ENCODE results near the gene EXOC7.

DNA sequence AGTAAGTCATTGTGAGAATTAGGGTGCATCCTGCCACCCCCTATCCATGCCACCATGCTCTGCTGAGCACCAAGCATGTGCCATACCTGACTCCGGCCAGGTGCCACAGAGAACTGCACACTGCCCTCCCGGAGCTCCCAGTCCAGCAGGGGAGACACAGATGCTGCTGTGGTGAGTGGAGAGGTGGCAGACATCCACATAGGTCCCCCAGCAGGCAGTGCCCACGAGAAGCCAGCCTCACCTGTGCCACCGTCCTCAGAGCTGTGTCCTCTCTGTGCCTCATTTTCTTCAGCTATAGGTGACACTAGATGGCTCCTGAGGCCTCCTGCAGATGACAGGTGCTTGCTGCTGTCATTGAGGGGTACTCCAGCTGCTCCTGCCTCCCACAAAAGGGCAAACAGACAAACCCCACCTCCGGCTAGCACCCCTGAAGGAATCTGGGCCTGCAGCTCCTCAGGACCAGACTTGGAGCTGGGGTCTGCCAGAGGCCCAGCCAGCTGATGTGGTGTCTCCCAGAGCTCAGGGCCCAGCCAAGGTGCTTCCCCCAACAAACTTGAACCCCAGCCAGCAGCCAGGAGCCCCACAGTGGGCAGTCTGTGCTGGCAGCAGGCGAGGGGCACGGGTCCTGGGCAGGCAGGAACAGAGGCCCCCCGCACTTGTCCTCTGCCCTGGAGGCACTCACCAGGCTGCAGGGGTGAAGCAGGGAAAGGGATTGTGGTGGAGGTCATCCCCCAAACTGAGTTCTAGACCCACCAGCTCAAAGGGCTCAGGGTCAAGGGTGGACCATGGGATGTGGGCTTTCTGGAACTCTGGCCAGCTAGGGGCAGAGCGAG, 20.4 kb upstream of the EXOC7 start:
- TF ChIP-seq RAD21 (IDR thresholded peaks at IDR 0.05 in 1 of 2, conservative IDR thresholded peaks at IDR 0.05 in 1 of 2; ENCODE audit: low read depth in 2 of 2, low read length in 2 of 2) (no peak), CREB1 (IDR thresholded peaks at IDR 0.05) (no peak), JUND (IDR thresholded peaks at IDR 0.05; ENCODE audit: low read length) (no peak), HDAC2 (IDR thresholded peaks at IDR 0.05; ENCODE audit: borderline replicate concordance in 1 of 2, low read depth in 2 of 2, low read length in 2 of 2) (no peak), JUN (IDR thresholded peaks at IDR 0.05; ENCODE audit: low read depth, low read length) (no peak), SP2 (IDR thresholded peaks at IDR 0.05; ENCODE audit: low read length) (no peak), MAFK (IDR thresholded peaks at IDR 0.05; ENCODE audit: low read depth, low read length) (no peak), TAF7 (optimal IDR thresholded peaks at IDR 0.05; ENCODE audit: borderline replicate concordance, low read depth, low read length) (no peak), BACH1 (IDR thresholded peaks at IDR 0.05; ENCODE audit: low read length) (no peak), YY1 (IDR thresholded peaks at IDR 0.05; ENCODE audit: low read depth, low read length) (no peak), EZH2 (IDR thresholded peaks at IDR 0.05; ENCODE audit: low read depth, low read length, severe bottlenecking) (no peak)
- TF ChIP-seq, protein P1, sequence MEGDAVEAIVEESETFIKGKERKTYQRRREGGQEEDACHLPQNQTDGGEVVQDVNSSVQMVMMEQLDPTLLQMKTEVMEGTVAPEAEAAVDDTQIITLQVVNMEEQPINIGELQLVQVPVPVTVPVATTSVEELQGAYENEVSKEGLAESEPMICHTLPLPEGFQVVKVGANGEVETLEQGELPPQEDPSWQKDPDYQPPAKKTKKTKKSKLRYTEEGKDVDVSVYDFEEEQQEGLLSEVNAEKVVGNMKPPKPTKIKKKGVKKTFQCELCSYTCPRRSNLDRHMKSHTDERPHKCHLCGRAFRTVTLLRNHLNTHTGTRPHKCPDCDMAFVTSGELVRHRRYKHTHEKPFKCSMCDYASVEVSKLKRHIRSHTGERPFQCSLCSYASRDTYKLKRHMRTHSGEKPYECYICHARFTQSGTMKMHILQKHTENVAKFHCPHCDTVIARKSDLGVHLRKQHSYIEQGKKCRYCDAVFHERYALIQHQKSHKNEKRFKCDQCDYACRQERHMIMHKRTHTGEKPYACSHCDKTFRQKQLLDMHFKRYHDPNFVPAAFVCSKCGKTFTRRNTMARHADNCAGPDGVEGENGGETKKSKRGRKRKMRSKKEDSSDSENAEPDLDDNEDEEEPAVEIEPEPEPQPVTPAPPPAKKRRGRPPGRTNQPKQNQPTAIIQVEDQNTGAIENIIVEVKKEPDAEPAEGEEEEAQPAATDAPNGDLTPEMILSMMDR (IDR thresholded peaks at IDR 0.05; ENCODE audit: control extremely low read depth in 1 of 3, insufficient read depth in 1 of 3, low read depth in 1 of 3, low read length in 3 of 3), result no peak

Data from H1 (cell line).